ENCODE measurements around the gene SSC5D. TPM values are rescaled to one million over a fixed set of nuclear protein-coding genes. Genes with fewer than 3 reads are reported as not detected.

The SSC5D gene
- total and polyA plus RNA-seq, 9 of the 15 experiments (the other 6 are each of a cell fraction or from before 2014, with no cell fraction given), result 0.04 to 0.71 (median 0.14) TPM; not detected in 2

GRCh38 chr19:55494172-55494761, 6.0 kb downstream of the SSC5D start (continued):
- TF ChIP-seq ZBTB17 (CRISPR knock-in tag; IDR thresholded peaks at IDR 0.05), result peak; percentile 98
- 0 out of 2 replicates have a peak, but pooled peaks have one; percentile 33 for TF ChIP-seq POLR2A (conservative IDR thresholded peaks at IDR 0.05)
- no peak for TF ChIP-seq YY1 (IDR thresholded peaks at IDR 0.05; ENCODE audit: borderline replicate concordance in 1 of 3, control insufficient read depth in 1 of 3, extremely low read depth in 1 of 3, insufficient read depth in 3 of 3, insufficient read length in 1 of 3, insufficient replicate concordance in 2 of 3, low read depth in 1 of 3, low read length in 2 of 3)
- TF ChIP-seq ZNF197 (CRISPR knock-in tag; IDR thresholded peaks at IDR 0.05; ENCODE audit: low read depth), result no peak
- TF ChIP-seq COPS2 (conservative IDR thresholded peaks at IDR 0.05), result no peak
- TF ChIP-seq E2F8 (IDR thresholded peaks at IDR 0.05; ENCODE audit: low read depth, partially characterized antibody), result no peak
- TF ChIP-seq ZSCAN29 (IDR thresholded peaks at IDR 0.05), result no peak
- TF ChIP-seq, protein P1, sequence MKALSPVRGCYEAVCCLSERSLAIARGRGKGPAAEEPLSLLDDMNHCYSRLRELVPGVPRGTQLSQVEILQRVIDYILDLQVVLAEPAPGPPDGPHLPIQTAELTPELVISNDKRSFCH (CRISPR knock-in tag; IDR thresholded peaks at IDR 0.05), result no peak
- TF ChIP-seq, protein P1 (tag; IDR thresholded peaks at IDR 0.05), result 0 out of 2 replicates have a peak, but pooled peaks have one; percentile 37
- no peak for TF ChIP-seq TFAM (CRISPR knock-in tag; conservative IDR thresholded peaks at IDR 0.05)
- TF ChIP-seq, protein P2, sequence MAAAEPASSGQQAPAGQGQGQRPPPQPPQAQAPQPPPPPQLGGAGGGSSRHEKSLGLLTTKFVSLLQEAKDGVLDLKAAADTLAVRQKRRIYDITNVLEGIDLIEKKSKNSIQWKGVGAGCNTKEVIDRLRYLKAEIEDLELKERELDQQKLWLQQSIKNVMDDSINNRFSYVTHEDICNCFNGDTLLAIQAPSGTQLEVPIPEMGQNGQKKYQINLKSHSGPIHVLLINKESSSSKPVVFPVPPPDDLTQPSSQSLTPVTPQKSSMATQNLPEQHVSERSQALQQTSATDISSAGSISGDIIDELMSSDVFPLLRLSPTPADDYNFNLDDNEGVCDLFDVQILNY (CRISPR knock-in tag; IDR thresholded peaks at IDR 0.05), result no peak
- TF ChIP-seq ZNF583 (CRISPR knock-in tag; IDR thresholded peaks at IDR 0.05), result no peak
- TF ChIP-seq, protein P3, sequence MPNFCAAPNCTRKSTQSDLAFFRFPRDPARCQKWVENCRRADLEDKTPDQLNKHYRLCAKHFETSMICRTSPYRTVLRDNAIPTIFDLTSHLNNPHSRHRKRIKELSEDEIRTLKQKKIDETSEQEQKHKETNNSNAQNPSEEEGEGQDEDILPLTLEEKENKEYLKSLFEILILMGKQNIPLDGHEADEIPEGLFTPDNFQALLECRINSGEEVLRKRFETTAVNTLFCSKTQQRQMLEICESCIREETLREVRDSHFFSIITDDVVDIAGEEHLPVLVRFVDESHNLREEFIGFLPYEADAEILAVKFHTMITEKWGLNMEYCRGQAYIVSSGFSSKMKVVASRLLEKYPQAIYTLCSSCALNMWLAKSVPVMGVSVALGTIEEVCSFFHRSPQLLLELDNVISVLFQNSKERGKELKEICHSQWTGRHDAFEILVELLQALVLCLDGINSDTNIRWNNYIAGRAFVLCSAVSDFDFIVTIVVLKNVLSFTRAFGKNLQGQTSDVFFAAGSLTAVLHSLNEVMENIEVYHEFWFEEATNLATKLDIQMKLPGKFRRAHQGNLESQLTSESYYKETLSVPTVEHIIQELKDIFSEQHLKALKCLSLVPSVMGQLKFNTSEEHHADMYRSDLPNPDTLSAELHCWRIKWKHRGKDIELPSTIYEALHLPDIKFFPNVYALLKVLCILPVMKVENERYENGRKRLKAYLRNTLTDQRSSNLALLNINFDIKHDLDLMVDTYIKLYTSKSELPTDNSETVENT (CRISPR knock-in tag; IDR thresholded peaks at IDR 0.05), result no peak
- no peak for TF ChIP-seq TBL1XR1 (IDR thresholded peaks at IDR 0.05; ENCODE audit: low read length in 2 of 2)
- TF ChIP-seq ZNF75A (CRISPR knock-in tag; IDR thresholded peaks at IDR 0.05), result no peak
- TF ChIP-seq TARDBP (IDR thresholded peaks at IDR 0.05), result 0 out of 2 replicates have a peak, but pooled peaks have one; percentile 55
- no peak for TF ChIP-seq POLR2AphosphoS5 (IDR thresholded peaks at IDR 0.05; ENCODE audit: control insufficient read depth, insufficient read depth, low read depth, low read length)
